H1 (cell line): ENCODE measurements around the gene KDM2A. TPM values are rescaled to one million over a fixed set of nuclear protein-coding genes. Genes with fewer than 3 reads are reported as not detected.
A peak's percentile ranks its signal among the peaks of the same experiment; 100 is the strongest.

Source experiments
- CTCF ChIA-PET: fragments of 300-600 bp; sonication (Branson Sonifier 250); formaldehyde crosslinking; loops from one replicate; lab custom pipeline; 2021; ENCODE audit not compliant: partially characterized antibody; lab: Charles Lee
- POLR2A ChIA-PET: fragments of 300-600 bp; sonication (Branson Sonifier 250); formaldehyde crosslinking; loops from one replicate; lab custom pipeline; 2021; ENCODE audit warnings: inconsistent platforms; ENCODE audit not compliant: partially characterized antibody; lab: Charles Lee
- DNase-seq, 2 experiments: peaks; one replicate each; pipeline versions ENCODE4 v3.0.0 to v3.0.0-alpha.2; 2010 to 2022; ENCODE audit warnings: low spot score in 2 of 2, low read depth in 1 of 2, mixed read lengths in 1 of 2
- FAIRE-seq: peaks from 2 replicates; lab custom pipeline; 2011; peaks lifted over from hg19 to GRCh38; lab: Jason Lieb, UNC
- H2AFZ ChIP-seq: 2 replicates; pipeline ENCODE4 v1.8.1; 2012; ENCODE audit warnings: low read length, inconsistent platforms
- H2AK5ac ChIP-seq: 2 replicates; pipeline ENCODE4 v1.6.1; 2013; ENCODE audit warnings: low read depth, low read length
- H2BK120ac ChIP-seq: replicated peaks from 2 replicates; pipeline ENCODE3; 2013; ENCODE audit warnings: low read depth, low read length, inconsistent platforms
- H2BK12ac ChIP-seq: 2 replicates; pipeline ENCODE4 v1.6.1; 2013; ENCODE audit warnings: low read depth, low read length
- H2BK15ac ChIP-seq: 2 replicates; pipeline ENCODE4 v1.6.1; 2013; ENCODE audit warnings: low read length
- H2BK20ac ChIP-seq: 2 replicates; pipeline ENCODE4 v1.6.1; 2013; ENCODE audit warnings: low read length
- H2BK5ac ChIP-seq: 2 replicates; pipeline ENCODE4 v1.6.1; 2013; ENCODE audit warnings: low read depth, low read length
- H3K14ac ChIP-seq: 2 replicates; pipeline ENCODE4 v1.6.1; 2013; ENCODE audit warnings: inconsistent platforms; ENCODE audit not compliant: insufficient read length
- H3K18ac ChIP-seq: 2 replicates; pipeline ENCODE4 v1.6.1; 2013; ENCODE audit warnings: low read length; ENCODE audit errors: extremely low read depth
- H3K23ac ChIP-seq: 2 replicates; pipeline ENCODE4 v1.6.1; 2013; ENCODE audit warnings: inconsistent platforms; ENCODE audit not compliant: insufficient read length
- H3K23me2 ChIP-seq: 2 replicates; pipeline ENCODE4 v1.6.1; 2013; ENCODE audit warnings: low read depth, low read length
- H3K27ac ChIP-seq: 2 replicates; pipeline ENCODE4 v1.6.1; 2011; ENCODE audit warnings: low read depth, low read length, inconsistent platforms
- H3K27me3 ChIP-seq, 4 experiments: replicated peaks in 1 of 4; 1 replicate in 1 of 4; 2 replicates in 3 of 4; pipeline versions ENCODE4 v1.6.1 to v1.8.1; 2011 to 2013; ENCODE audit warnings: low read length in 3 of 4, mild to moderate bottlenecking in 3 of 4, inconsistent platforms in 2 of 4, mixed read lengths in 2 of 4, moderate library complexity in 1 of 4; ENCODE audit not compliant: control insufficient read depth in 3 of 4, insufficient read depth in 3 of 4; ENCODE audit errors: extremely low read depth in 1 of 4
- H3K36me3 ChIP-seq, 4 experiments: 2 replicates each; pipeline versions ENCODE4 v1.6.1 to v1.8.1; 2011 to 2013; ENCODE audit warnings: mild to moderate bottlenecking in 4 of 4, low read length in 3 of 4, moderate library complexity in 2 of 4, control low read depth in 1 of 4, inconsistent platforms in 1 of 4; ENCODE audit not compliant: insufficient read depth in 4 of 4, control insufficient read depth in 2 of 4
- H3K4ac ChIP-seq: replicated peaks from 2 replicates; pipeline ENCODE3; 2013; ENCODE audit warnings: low read length, low read depth, mixed read lengths, inconsistent platforms; ENCODE audit not compliant: insufficient read length
- H3K4me1 ChIP-seq, 4 experiments: replicated peaks in 1 of 4; 1 replicate in 1 of 4; 2 replicates in 3 of 4; pipeline versions ENCODE4 v1.6.1 to v1.8.1; 2011 to 2013; ENCODE audit warnings: low read length in 3 of 4, inconsistent platforms in 2 of 4, mixed read lengths in 1 of 4; ENCODE audit not compliant: insufficient read depth in 4 of 4, control insufficient read depth in 3 of 4
- H3K4me2 ChIP-seq, 2 experiments: 2 replicates each; pipeline versions ENCODE4 v1.6.1 to v1.8.1; 2011 to 2013; ENCODE audit warnings: low read depth in 2 of 2, low read length in 2 of 2, control low read depth in 1 of 2, inconsistent platforms in 1 of 2, mild to moderate bottlenecking in 1 of 2; ENCODE audit not compliant: insufficient read depth in 1 of 2
- H3K4me3 ChIP-seq, 4 experiments: fragments of 200-600, 300-600 bp in 1 of 4; sonication (generic), shearing (Covaris generic), sonication (Bioruptor Twin) in 1 of 4; 2 replicates each; pipeline versions ENCODE4 v1.5.1 to v1.8.1; 2011 to 2016; ENCODE audit warnings: low read length in 4 of 4, low read depth in 3 of 4, control low read depth in 2 of 4, inconsistent platforms in 2 of 4, mild to moderate bottlenecking in 2 of 4, mixed read lengths in 1 of 4, moderate library complexity in 1 of 4; ENCODE audit not compliant: insufficient read depth in 2 of 4; ENCODE audit errors: extremely low read depth in 1 of 4
- H3K56ac ChIP-seq: replicated peaks from 2 replicates; pipeline ENCODE3; 2013; ENCODE audit warnings: low read depth, mild to moderate bottlenecking, mixed read lengths, low read length, inconsistent platforms; ENCODE audit not compliant: insufficient read length
- H3K79me1 ChIP-seq: 2 replicates; pipeline ENCODE4 v1.6.1; 2013; ENCODE audit warnings: low read depth, low read length, control low read depth
- H3K79me2 ChIP-seq, 2 experiments: 2 replicates each; pipeline versions ENCODE4 v1.6.1 to v1.8.1; 2012 to 2013; ENCODE audit warnings: low read length in 2 of 2, mild to moderate bottlenecking in 2 of 2, inconsistent platforms in 1 of 2; ENCODE audit not compliant: insufficient read depth in 2 of 2, control insufficient read depth in 1 of 2
- H3K9ac ChIP-seq, 4 experiments: replicated peaks in 1 of 4; 1 replicate in 1 of 4; 2 replicates in 3 of 4; pipeline versions ENCODE4 v1.6.1 to v1.8.1; 2011 to 2013; ENCODE audit warnings: low read depth in 3 of 4, low read length in 3 of 4, control low read depth in 2 of 4, mild to moderate bottlenecking in 2 of 4, moderate library complexity in 2 of 4, inconsistent platforms in 1 of 4; ENCODE audit errors: extremely low read depth in 1 of 4
- H3K9me3 ChIP-seq, 2 experiments: 2 replicates each; pipeline versions ENCODE4 v1.6.1 to v1.8.1; 2012 to 2013; ENCODE audit warnings: mild to moderate bottlenecking in 2 of 2, moderate library complexity in 2 of 2, control low read depth in 1 of 2, inconsistent platforms in 1 of 2, low read depth in 1 of 2, low read length in 1 of 2, mixed read lengths in 1 of 2; ENCODE audit not compliant: insufficient read depth in 2 of 2
- H4K20me1 ChIP-seq, 2 experiments: replicated peaks in 1 of 2; 2 replicates each; pipeline versions ENCODE3 to v1.8.1; 2011 to 2013; ENCODE audit warnings: inconsistent platforms in 2 of 2, low read length in 2 of 2, mild to moderate bottlenecking in 1 of 2; ENCODE audit not compliant: insufficient read depth in 2 of 2, control insufficient read depth in 1 of 2
- H4K5ac ChIP-seq: 2 replicates; pipeline ENCODE4 v1.6.1; 2013; ENCODE audit warnings: low read length, low read depth, mixed read lengths, inconsistent platforms; ENCODE audit not compliant: insufficient read length
- H4K8ac ChIP-seq: 2 replicates; pipeline ENCODE4 v1.8.0; 2013; ENCODE audit warnings: mild to moderate bottlenecking, moderate library complexity, low read length, inconsistent platforms; ENCODE audit not compliant: insufficient read depth; ENCODE audit errors: extremely low read depth
- H4K91ac ChIP-seq: replicated peaks from 2 replicates; pipeline ENCODE3; 2013; ENCODE audit warnings: low read length, mixed read lengths, inconsistent platforms; ENCODE audit not compliant: insufficient read length
- ASH2L ChIP-seq: fragments of 200-600, 300-600 bp; sonication (generic); IDR thresholded peaks from one replicate; pipeline ENCODE4 v1.7.1; 2017; ENCODE audit warnings: low read length
- BACH1 ChIP-seq: IDR thresholded peaks from 2 replicates; pipeline ENCODE4 v1.6.1; 2012; ENCODE audit warnings: low read length, improper control_type of control experiment
- CHD2 ChIP-seq: IDR thresholded peaks from 2 replicates; pipeline ENCODE4 v1.6.1; 2012; ENCODE audit warnings: low read length, improper control_type of control experiment
- EP300 ChIP-seq, 2 experiments: IDR thresholded peaks; 1 replicate in 1 of 2; 2 replicates in 1 of 2; pipeline ENCODE4 v1.6.1; 2011 to 2012; ENCODE audit warnings: low read depth in 2 of 2, low read length in 2 of 2, mild to moderate bottlenecking in 2 of 2, borderline replicate concordance in 1 of 2, inconsistent platforms in 1 of 2, moderate library complexity in 1 of 2
- NANOG ChIP-seq: IDR thresholded peaks from 2 replicates; pipeline ENCODE4 v1.6.1; 2011; ENCODE audit warnings: low read length, low read depth, mild to moderate bottlenecking, inconsistent platforms; ENCODE audit not compliant: insufficient read depth, poor library complexity, severe bottlenecking
- SAP30 ChIP-seq: fragments of 300-600 bp; sonication (generic); IDR thresholded peaks from 2 replicates; pipeline ENCODE4 v1.7.1; 2012; ENCODE audit warnings: low read length, moderate library complexity, mild to moderate bottlenecking, inconsistent platforms; ENCODE audit not compliant: insufficient read depth, insufficient replicate concordance
- SRF ChIP-seq: IDR thresholded peaks from 2 replicates; pipeline ENCODE4 v1.6.1; 2011; ENCODE audit warnings: mild to moderate bottlenecking, low read depth, low read length, moderate library complexity
- SUZ12 ChIP-seq: fragments of 200-600 bp; sonication (generic); IDR thresholded peaks from 2 replicates; pipeline ENCODE4 v1.6.1; 2012; ENCODE audit warnings: mild to moderate bottlenecking, inconsistent platforms, low read length, moderate library complexity, mixed read lengths
- TBP ChIP-seq: IDR thresholded peaks from 2 replicates; pipeline ENCODE4 v1.6.1; 2011; ENCODE audit warnings: low read depth, low read length, improper control_type of control experiment
- TEAD4 ChIP-seq: IDR thresholded peaks from 2 replicates; pipeline ENCODE4 v1.6.1; 2012; ENCODE audit warnings: low read depth, low read length, inconsistent platforms, mixed read lengths
- WGBS, 2 experiments: shearing (Covaris generic) in 1 of 2; methylation state at CpG; one replicate each; pipeline versions ENCODE4 v1.1.6 to v1.1.7; 2013 to 2015; ENCODE audit warnings: low lambda C conversion rate in 2 of 2, mixed read lengths in 2 of 2, inconsistent platforms in 1 of 2, low coverage in 1 of 2, missing lambda C conversion rate in 1 of 2; ENCODE audit not compliant: insufficient replicate concordance in 2 of 2, insufficient coverage in 1 of 2, insufficient read length in 1 of 2; ENCODE audit errors: extremely low coverage in 1 of 2, missing lambda C conversion rate in 1 of 2; 5-methylcytosine and 5-hydroxymethylcytosine counted together
- polyA plus RNA-seq, 7 experiments: library from polyadenylated mRNA; depleted of rRNA in 3 of 7; stranded (reverse) in 5 of 7; unstranded in 2 of 7; fragments of >200 nt in 5 of 7; fragments of 200-250 nt in 2 of 7; gene quantifications; 1 replicate in 5 of 7; 2 replicates in 1 of 7; 4 replicates in 1 of 7; pipeline versions ENCODE4 v1.2.1 to v1.2.3, GENCODE V29; 2011 to 2013; ENCODE audit warnings: missing spikeins in 2 of 7, mixed read lengths in 2 of 7
- total RNA-seq: library from RNA; stranded (reverse); fragmentation: NEBNext Ultra II Directional; extraction: Animal tissue kit (Norgen Biotek cat#: 25700); gene quantifications from 2 replicates; pipeline ENCODE4 v1.2.1, GENCODE V29; 2021
- TF ChIP-seq, protein P1 (sequence below): IDR thresholded peaks from 2 replicates; pipeline ENCODE4 v1.6.1; 2012; ENCODE audit warnings: inconsistent platforms

The KDM2A gene
- total and polyA plus RNA-seq, 2 of the 8 experiments (the other 6 are each of a cell fraction or from before 2014, with no cell fraction given) = 55.4 to 66.2 TPM

DNA sequence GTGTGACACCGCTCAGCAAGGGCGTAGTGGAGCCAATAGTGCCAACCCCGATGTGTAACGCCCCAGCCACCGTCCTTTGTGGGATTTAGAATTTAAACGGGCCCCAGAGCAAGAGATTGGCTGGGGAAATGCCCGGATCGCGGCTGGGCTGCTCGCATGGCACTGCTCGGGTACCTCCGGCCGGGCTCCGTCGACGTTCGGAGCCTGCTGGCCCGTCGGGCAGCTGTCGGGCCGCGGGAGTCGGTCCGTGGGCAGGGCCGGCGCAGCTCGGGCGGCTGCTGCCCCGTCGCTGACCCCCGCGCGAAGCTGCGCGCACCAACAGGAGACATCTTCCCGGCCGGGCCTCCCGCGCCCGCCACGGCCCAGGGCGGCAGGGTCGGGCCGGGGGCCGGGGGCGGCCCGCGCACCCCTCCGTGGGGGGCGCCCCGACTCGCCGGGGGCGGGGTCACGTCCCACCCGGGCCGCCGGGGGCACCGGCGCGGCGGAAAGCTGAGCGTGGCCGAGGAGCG is 1.3 kb upstream of the KDM2A start:
- Histone ChIP-seq H3K14ac (no peak overlapping the region), H3K9me3 (no peaks in the 10 kb centered on the region), H3K9ac (peak overlapping the region in 3 of 4 experiments; percentile 35 to 56 (median 51); a peak in 5 of 7 replicates), H2BK12ac (no peak overlapping the region), H3K4me3 (peak overlapping the region; percentile 50 to 75 (median 53)), H2BK5ac (no peak overlapping the region), H2BK120ac (no peak overlapping the region), H4K5ac (peak overlapping the region; percentile 5), H3K4me1 (peaks cover 0 to 12% (median 4%) of the 10 kb centered on the region in 4 experiments; a peak in 4 of 7 replicates), H2BK20ac (no peak overlapping the region), H4K8ac (peak overlapping the region; percentile 93; the same call in 1 of the 2 replicates), H3K56ac (no peak overlapping the region), H3K79me2 (peaks cover 21 to 32% of the 10 kb centered on the region in 2 experiments), H3K4me2 (peak overlapping the region; percentile 57 to 86), H3K23ac (no peak overlapping the region), H3K4ac (no peak overlapping the region), H4K91ac (peak overlapping the region; percentile 35), H3K18ac (peak overlapping the region; percentile 0; the same call in 1 of the 2 replicates), H3K36me3 (peaks cover 0 to 7% (median 0%) of the 10 kb centered on the region in 4 experiments; a peak in 1 of 8 replicates), H3K79me1 (no peaks in the 10 kb centered on the region; the same call in 1 of the 2 replicates), H3K27ac (no peak overlapping the region; the same call in 1 of the 2 replicates), H2AK5ac (no peak overlapping the region), H3K23me2 (peaks cover 10% of the 10 kb centered on the region; the same call in 1 of the 2 replicates), H4K20me1 (peaks cover 2 to 3% of the 10 kb centered on the region in 2 experiments), H2BK15ac (no peak overlapping the region), H3K27me3 (no peaks in the 10 kb centered on the region), H2AFZ (peak overlapping the region; percentile 78)
- POLR2A ChIA-PET = interaction anchor here (0.9 to 1.9 kb wide), 9 partner anchors 11 to 171 kb away, joined by 3 to 8 read pairs (median 4); partner anchors contain the start of gene ANKRD13D
- CTCF ChIA-PET = interaction anchor here (1.8 to 3.2 kb wide), 2 partner anchors 23 to 35 kb away, joined by 11 to 17 read pairs; no protein-coding TSS in a partner anchor
- DNase-seq (peak in 1 of 2 experiments; percentile 66), FAIRE-seq (no peak)
- WGBS, 2 experiments = 8% methylated on average over 30 of the region's 65 CpGs; no CpG with 5 or more reads in 1 of the 2 experiments
- TF ChIP-seq SRF (no peak), ASH2L (no peak), BACH1 (no peak), NANOG (no peak), EP300 (IDR thresholded peaks at IDR 0.05; ENCODE audit: borderline replicate concordance in 1 of 2, low read depth in 2 of 2, low read length in 2 of 2) (no peak), TBP (peak; percentile 26; the same call in 1 of the 2 replicates), TEAD4 (no peak), CHD2 (no peak), SUZ12 (0 out of 2 replicates have a peak, but pooled peaks have one; percentile 34), SAP30 (no peak)
- TF ChIP-seq, protein P1, sequence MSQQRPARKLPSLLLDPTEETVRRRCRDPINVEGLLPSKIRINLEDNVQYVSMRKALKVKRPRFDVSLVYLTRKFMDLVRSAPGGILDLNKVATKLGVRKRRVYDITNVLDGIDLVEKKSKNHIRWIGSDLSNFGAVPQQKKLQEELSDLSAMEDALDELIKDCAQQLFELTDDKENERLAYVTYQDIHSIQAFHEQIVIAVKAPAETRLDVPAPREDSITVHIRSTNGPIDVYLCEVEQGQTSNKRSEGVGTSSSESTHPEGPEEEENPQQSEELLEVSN = no peak
